H1 (cell line): ENCODE measurements around the gene FHIT. TPM values are rescaled to one million over a fixed set of nuclear protein-coding genes. Genes with fewer than 3 reads are reported as not detected.

Experiments used
- CTCF ChIA-PET: fragments of 300-600 bp; sonication (Branson Sonifier 250); formaldehyde crosslinking; loops from one replicate; lab custom pipeline; 2021; ENCODE audit not compliant: partially characterized antibody; lab: Charles Lee
- POLR2A ChIA-PET: fragments of 300-600 bp; sonication (Branson Sonifier 250); formaldehyde crosslinking; loops from one replicate; lab custom pipeline; 2021; ENCODE audit warnings: inconsistent platforms; ENCODE audit not compliant: partially characterized antibody; lab: Charles Lee
- DNase-seq, 2 experiments: peaks; one replicate each; pipeline versions ENCODE4 v3.0.0 to v3.0.0-alpha.2; 2010 to 2022; ENCODE audit warnings: low spot score in 2 of 2, low read depth in 1 of 2, mixed read lengths in 1 of 2
- FAIRE-seq: peaks from 2 replicates; lab custom pipeline; 2011; peaks lifted over from hg19 to GRCh38; lab: Jason Lieb, UNC
- H2AFZ ChIP-seq: 2 replicates; pipeline ENCODE4 v1.8.1; 2012; ENCODE audit warnings: low read length, inconsistent platforms
- H2AK5ac ChIP-seq: 2 replicates; pipeline ENCODE4 v1.6.1; 2013; ENCODE audit warnings: low read depth, low read length
- H2BK120ac ChIP-seq: replicated peaks from 2 replicates; pipeline ENCODE3; 2013; ENCODE audit warnings: low read depth, low read length, inconsistent platforms
- H2BK12ac ChIP-seq: 2 replicates; pipeline ENCODE4 v1.6.1; 2013; ENCODE audit warnings: low read depth, low read length
- H2BK15ac ChIP-seq: 2 replicates; pipeline ENCODE4 v1.6.1; 2013; ENCODE audit warnings: low read length
- H2BK20ac ChIP-seq: 2 replicates; pipeline ENCODE4 v1.6.1; 2013; ENCODE audit warnings: low read length
- H2BK5ac ChIP-seq: 2 replicates; pipeline ENCODE4 v1.6.1; 2013; ENCODE audit warnings: low read depth, low read length
- H3K14ac ChIP-seq: 2 replicates; pipeline ENCODE4 v1.6.1; 2013; ENCODE audit warnings: inconsistent platforms; ENCODE audit not compliant: insufficient read length
- H3K18ac ChIP-seq: 2 replicates; pipeline ENCODE4 v1.6.1; 2013; ENCODE audit warnings: low read length; ENCODE audit errors: extremely low read depth
- H3K23ac ChIP-seq: 2 replicates; pipeline ENCODE4 v1.6.1; 2013; ENCODE audit warnings: inconsistent platforms; ENCODE audit not compliant: insufficient read length
- H3K23me2 ChIP-seq: 2 replicates; pipeline ENCODE4 v1.6.1; 2013; ENCODE audit warnings: low read depth, low read length
- H3K27ac ChIP-seq: 2 replicates; pipeline ENCODE4 v1.6.1; 2011; ENCODE audit warnings: low read depth, low read length, inconsistent platforms
- H3K27me3 ChIP-seq, 4 experiments: replicated peaks in 1 of 4; 1 replicate in 1 of 4; 2 replicates in 3 of 4; pipeline versions ENCODE4 v1.6.1 to v1.8.1; 2011 to 2013; ENCODE audit warnings: low read length in 3 of 4, mild to moderate bottlenecking in 3 of 4, inconsistent platforms in 2 of 4, mixed read lengths in 2 of 4, moderate library complexity in 1 of 4; ENCODE audit not compliant: control insufficient read depth in 3 of 4, insufficient read depth in 3 of 4; ENCODE audit errors: extremely low read depth in 1 of 4
- H3K36me3 ChIP-seq, 4 experiments: 2 replicates each; pipeline versions ENCODE4 v1.6.1 to v1.8.1; 2011 to 2013; ENCODE audit warnings: mild to moderate bottlenecking in 4 of 4, low read length in 3 of 4, moderate library complexity in 2 of 4, control low read depth in 1 of 4, inconsistent platforms in 1 of 4; ENCODE audit not compliant: insufficient read depth in 4 of 4, control insufficient read depth in 2 of 4
- H3K4ac ChIP-seq: replicated peaks from 2 replicates; pipeline ENCODE3; 2013; ENCODE audit warnings: low read length, low read depth, mixed read lengths, inconsistent platforms; ENCODE audit not compliant: insufficient read length
- H3K4me1 ChIP-seq, 4 experiments: replicated peaks in 1 of 4; 1 replicate in 1 of 4; 2 replicates in 3 of 4; pipeline versions ENCODE4 v1.6.1 to v1.8.1; 2011 to 2013; ENCODE audit warnings: low read length in 3 of 4, inconsistent platforms in 2 of 4, mixed read lengths in 1 of 4; ENCODE audit not compliant: insufficient read depth in 4 of 4, control insufficient read depth in 3 of 4
- H3K4me2 ChIP-seq, 2 experiments: 2 replicates each; pipeline versions ENCODE4 v1.6.1 to v1.8.1; 2011 to 2013; ENCODE audit warnings: low read depth in 2 of 2, low read length in 2 of 2, control low read depth in 1 of 2, inconsistent platforms in 1 of 2, mild to moderate bottlenecking in 1 of 2; ENCODE audit not compliant: insufficient read depth in 1 of 2
- H3K4me3 ChIP-seq, 4 experiments: fragments of 200-600, 300-600 bp in 1 of 4; sonication (generic), shearing (Covaris generic), sonication (Bioruptor Twin) in 1 of 4; 2 replicates each; pipeline versions ENCODE4 v1.5.1 to v1.8.1; 2011 to 2016; ENCODE audit warnings: low read length in 4 of 4, low read depth in 3 of 4, control low read depth in 2 of 4, inconsistent platforms in 2 of 4, mild to moderate bottlenecking in 2 of 4, mixed read lengths in 1 of 4, moderate library complexity in 1 of 4; ENCODE audit not compliant: insufficient read depth in 2 of 4; ENCODE audit errors: extremely low read depth in 1 of 4
- H3K56ac ChIP-seq: replicated peaks from 2 replicates; pipeline ENCODE3; 2013; ENCODE audit warnings: low read depth, mild to moderate bottlenecking, mixed read lengths, low read length, inconsistent platforms; ENCODE audit not compliant: insufficient read length
- H3K79me1 ChIP-seq: 2 replicates; pipeline ENCODE4 v1.6.1; 2013; ENCODE audit warnings: low read depth, low read length, control low read depth
- H3K79me2 ChIP-seq, 2 experiments: 2 replicates each; pipeline versions ENCODE4 v1.6.1 to v1.8.1; 2012 to 2013; ENCODE audit warnings: low read length in 2 of 2, mild to moderate bottlenecking in 2 of 2, inconsistent platforms in 1 of 2; ENCODE audit not compliant: insufficient read depth in 2 of 2, control insufficient read depth in 1 of 2
- H3K9ac ChIP-seq, 4 experiments: replicated peaks in 1 of 4; 1 replicate in 1 of 4; 2 replicates in 3 of 4; pipeline versions ENCODE4 v1.6.1 to v1.8.1; 2011 to 2013; ENCODE audit warnings: low read depth in 3 of 4, low read length in 3 of 4, control low read depth in 2 of 4, mild to moderate bottlenecking in 2 of 4, moderate library complexity in 2 of 4, inconsistent platforms in 1 of 4; ENCODE audit errors: extremely low read depth in 1 of 4
- H3K9me3 ChIP-seq, 2 experiments: 2 replicates each; pipeline versions ENCODE4 v1.6.1 to v1.8.1; 2012 to 2013; ENCODE audit warnings: mild to moderate bottlenecking in 2 of 2, moderate library complexity in 2 of 2, control low read depth in 1 of 2, inconsistent platforms in 1 of 2, low read depth in 1 of 2, low read length in 1 of 2, mixed read lengths in 1 of 2; ENCODE audit not compliant: insufficient read depth in 2 of 2
- H4K20me1 ChIP-seq, 2 experiments: replicated peaks in 1 of 2; 2 replicates each; pipeline versions ENCODE3 to v1.8.1; 2011 to 2013; ENCODE audit warnings: inconsistent platforms in 2 of 2, low read length in 2 of 2, mild to moderate bottlenecking in 1 of 2; ENCODE audit not compliant: insufficient read depth in 2 of 2, control insufficient read depth in 1 of 2
- H4K5ac ChIP-seq: 2 replicates; pipeline ENCODE4 v1.6.1; 2013; ENCODE audit warnings: low read length, low read depth, mixed read lengths, inconsistent platforms; ENCODE audit not compliant: insufficient read length
- H4K8ac ChIP-seq: 2 replicates; pipeline ENCODE4 v1.8.0; 2013; ENCODE audit warnings: mild to moderate bottlenecking, moderate library complexity, low read length, inconsistent platforms; ENCODE audit not compliant: insufficient read depth; ENCODE audit errors: extremely low read depth
- H4K91ac ChIP-seq: replicated peaks from 2 replicates; pipeline ENCODE3; 2013; ENCODE audit warnings: low read length, mixed read lengths, inconsistent platforms; ENCODE audit not compliant: insufficient read length
- CBX8 ChIP-seq: fragments of 300-800, 300-1000 bp; sonication (generic); IDR thresholded peaks from 2 replicates; pipeline ENCODE4 v1.7.1; 2016; ENCODE audit warnings: low read depth, low read length, borderline replicate concordance
- EGR1 ChIP-seq: IDR thresholded peaks from 2 replicates; pipeline ENCODE4 v1.6.1; 2011; ENCODE audit warnings: low read depth, low read length, borderline replicate concordance
- MAFK ChIP-seq: IDR thresholded peaks from 2 replicates; pipeline ENCODE4 v1.6.1; 2012; ENCODE audit warnings: low read depth, mild to moderate bottlenecking, improper control_type of control experiment, low read length
- POLR2A ChIP-seq, 2 experiments: IDR thresholded peaks; 1 replicate in 1 of 2; 2 replicates in 1 of 2; pipeline ENCODE4 v1.6.1; 2011; ENCODE audit warnings: low read depth in 2 of 2, low read length in 2 of 2, mild to moderate bottlenecking in 2 of 2; ENCODE audit errors: control extremely low read depth in 1 of 2
- RFX5 ChIP-seq: IDR thresholded peaks from 2 replicates; pipeline ENCODE4 v1.6.1; 2011; ENCODE audit warnings: low read depth, low read length, improper control_type of control experiment, borderline replicate concordance
- TCF12 ChIP-seq: IDR thresholded peaks from 2 replicates; pipeline ENCODE4 v1.6.1; 2011; ENCODE audit warnings: low read depth, mild to moderate bottlenecking, low read length
- WGBS, 2 experiments: shearing (Covaris generic) in 1 of 2; methylation state at CpG; one replicate each; pipeline versions ENCODE4 v1.1.6 to v1.1.7; 2013 to 2015; ENCODE audit warnings: low lambda C conversion rate in 2 of 2, mixed read lengths in 2 of 2, inconsistent platforms in 1 of 2, low coverage in 1 of 2, missing lambda C conversion rate in 1 of 2; ENCODE audit not compliant: insufficient replicate concordance in 2 of 2, insufficient coverage in 1 of 2, insufficient read length in 1 of 2; ENCODE audit errors: extremely low coverage in 1 of 2, missing lambda C conversion rate in 1 of 2; 5-methylcytosine and 5-hydroxymethylcytosine counted together
- polyA plus RNA-seq, 7 experiments: library from polyadenylated mRNA; depleted of rRNA in 3 of 7; stranded (reverse) in 5 of 7; unstranded in 2 of 7; fragments of >200 nt in 5 of 7; fragments of 200-250 nt in 2 of 7; gene quantifications; 1 replicate in 5 of 7; 2 replicates in 1 of 7; 4 replicates in 1 of 7; pipeline versions ENCODE4 v1.2.1 to v1.2.3, GENCODE V29; 2011 to 2013; ENCODE audit warnings: missing spikeins in 2 of 7, mixed read lengths in 2 of 7
- total RNA-seq: library from RNA; stranded (reverse); fragmentation: NEBNext Ultra II Directional; extraction: Animal tissue kit (Norgen Biotek cat#: 25700); gene quantifications from 2 replicates; pipeline ENCODE4 v1.2.1, GENCODE V29; 2021
- TF ChIP-seq, protein P1 (sequence below): IDR thresholded peaks from 2 replicates; pipeline ENCODE4 v1.6.1; 2012; ENCODE audit warnings: inconsistent platforms
- TF ChIP-seq, protein P2 (sequence below): IDR thresholded peaks from 2 replicates; pipeline ENCODE4 v1.6.1; 2012; ENCODE audit warnings: inconsistent platforms
- TF ChIP-seq, protein P3 (sequence below), 3 experiments: IDR thresholded peaks; 1 replicate in 2 of 3; 2 replicates in 1 of 3; pipeline versions ENCODE4 v1.5.1 to v1.6.1; 2011; ENCODE audit warnings: low read length in 3 of 3, mild to moderate bottlenecking in 3 of 3, inconsistent platforms in 2 of 3, low read depth in 1 of 3, moderate library complexity in 1 of 3; ENCODE audit not compliant: insufficient read depth in 1 of 3; ENCODE audit errors: control extremely low read depth in 1 of 3

Gene FHIT
- total and polyA plus RNA-seq, 2 of the 8 experiments (the other 6 are each of a cell fraction or from before 2014, with no cell fraction given): 1.2 to 3.2 TPM

DNA sequence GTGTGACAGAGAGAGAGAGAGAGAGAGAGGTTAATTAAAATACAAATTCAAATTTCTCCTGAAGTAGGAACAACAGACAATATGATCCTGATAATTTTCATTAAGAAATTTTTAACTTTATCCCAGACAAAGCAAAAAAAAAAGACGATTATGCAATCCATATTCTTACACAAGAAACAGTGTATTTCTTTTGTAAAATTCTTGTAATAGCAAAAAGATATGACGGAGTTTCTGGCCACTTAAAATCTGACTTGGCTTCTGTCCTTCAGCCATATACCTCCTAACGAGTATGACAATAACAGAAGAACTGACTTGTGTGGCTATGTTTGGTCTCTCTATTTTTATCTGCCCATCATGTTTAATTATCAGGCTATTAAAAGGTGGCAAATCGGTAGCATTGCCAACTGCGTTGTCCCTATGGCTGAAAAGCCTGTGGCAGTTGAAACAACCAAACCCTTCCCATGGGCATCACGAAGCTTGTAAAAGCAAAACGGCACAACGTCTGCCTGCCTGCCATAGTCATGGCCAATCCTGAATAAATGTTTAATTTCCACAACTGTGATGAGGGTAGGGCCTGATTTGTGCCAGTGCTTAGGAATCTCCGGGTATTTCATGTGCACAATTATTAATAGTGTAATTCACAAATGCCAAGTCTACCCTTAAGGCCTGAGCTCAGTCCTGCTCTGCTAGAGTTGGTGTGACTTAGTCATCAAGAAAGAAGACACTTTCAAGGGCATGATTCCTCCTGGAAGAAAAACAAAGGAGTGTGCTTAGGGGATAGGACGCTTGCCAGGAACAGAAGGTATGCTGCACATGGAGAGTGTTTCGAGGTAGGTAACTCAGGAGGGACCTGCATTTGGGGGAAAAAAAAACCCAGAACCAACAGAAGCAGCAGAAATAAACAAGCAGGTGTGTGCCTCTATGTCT is 1090.2 kb downstream of the FHIT start:
- Histone ChIP-seq H2BK5ac (no peak overlapping the region), H3K4ac (no peak overlapping the region), H3K79me2 (no peaks in the 10 kb centered on the region), H3K23me2 (no peaks in the 10 kb centered on the region), H2BK20ac (no peak overlapping the region), H3K27me3 (peaks cover 0 to 1% (median 0%) of the 10 kb centered on the region in 4 experiments; a peak in 1 of 7 replicates), H4K8ac (no peak overlapping the region), H4K5ac (no peak overlapping the region), H3K56ac (no peak overlapping the region), H3K18ac (no peak overlapping the region), H2BK12ac (no peak overlapping the region), H3K23ac (no peak overlapping the region), H3K14ac (no peak overlapping the region), H3K9ac (no peak overlapping the region), H4K91ac (no peak overlapping the region), H2BK15ac (no peak overlapping the region), H3K9me3 (no peaks in the 10 kb centered on the region), H3K4me2 (no peak overlapping the region), H3K27ac (no peak overlapping the region), H3K4me1 (no peaks in the 10 kb centered on the region), H2BK120ac (no peak overlapping the region), H2AFZ (no peak overlapping the region), H3K4me3 (no peak overlapping the region), H3K79me1 (no peaks in the 10 kb centered on the region), H2AK5ac (no peak overlapping the region), H4K20me1 (no peaks in the 10 kb centered on the region), H3K36me3 (no peaks in the 10 kb centered on the region)
- no peak for DNase-seq
- WGBS, 2 experiments: 92% methylated on average over 11 of the region's 11 CpGs; no CpG with 5 or more reads in 1 of the 2 experiments
- ChIA-PET CTCF (no interaction called here), POLR2A (interaction anchor here (0.7 to 0.9 kb wide), 2 partner anchors 14 to 36 kb away, joined by 3 to 4 read pairs; no protein-coding TSS in a partner anchor)
- no peak for FAIRE-seq
- TF ChIP-seq RFX5 (no peak), POLR2A (IDR thresholded peaks at IDR 0.05; ENCODE audit: control extremely low read depth in 1 of 2, low read depth in 2 of 2, low read length in 2 of 2) (no peak), EGR1 (no peak), CBX8 (no peak), TCF12 (no peak), MAFK (no peak)
- TF ChIP-seq, protein P1, sequence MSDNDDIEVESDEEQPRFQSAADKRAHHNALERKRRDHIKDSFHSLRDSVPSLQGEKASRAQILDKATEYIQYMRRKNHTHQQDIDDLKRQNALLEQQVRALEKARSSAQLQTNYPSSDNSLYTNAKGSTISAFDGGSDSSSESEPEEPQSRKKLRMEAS: no peak
- TF ChIP-seq, protein P2, sequence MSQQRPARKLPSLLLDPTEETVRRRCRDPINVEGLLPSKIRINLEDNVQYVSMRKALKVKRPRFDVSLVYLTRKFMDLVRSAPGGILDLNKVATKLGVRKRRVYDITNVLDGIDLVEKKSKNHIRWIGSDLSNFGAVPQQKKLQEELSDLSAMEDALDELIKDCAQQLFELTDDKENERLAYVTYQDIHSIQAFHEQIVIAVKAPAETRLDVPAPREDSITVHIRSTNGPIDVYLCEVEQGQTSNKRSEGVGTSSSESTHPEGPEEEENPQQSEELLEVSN: no peak
- TF ChIP-seq, protein P3, sequence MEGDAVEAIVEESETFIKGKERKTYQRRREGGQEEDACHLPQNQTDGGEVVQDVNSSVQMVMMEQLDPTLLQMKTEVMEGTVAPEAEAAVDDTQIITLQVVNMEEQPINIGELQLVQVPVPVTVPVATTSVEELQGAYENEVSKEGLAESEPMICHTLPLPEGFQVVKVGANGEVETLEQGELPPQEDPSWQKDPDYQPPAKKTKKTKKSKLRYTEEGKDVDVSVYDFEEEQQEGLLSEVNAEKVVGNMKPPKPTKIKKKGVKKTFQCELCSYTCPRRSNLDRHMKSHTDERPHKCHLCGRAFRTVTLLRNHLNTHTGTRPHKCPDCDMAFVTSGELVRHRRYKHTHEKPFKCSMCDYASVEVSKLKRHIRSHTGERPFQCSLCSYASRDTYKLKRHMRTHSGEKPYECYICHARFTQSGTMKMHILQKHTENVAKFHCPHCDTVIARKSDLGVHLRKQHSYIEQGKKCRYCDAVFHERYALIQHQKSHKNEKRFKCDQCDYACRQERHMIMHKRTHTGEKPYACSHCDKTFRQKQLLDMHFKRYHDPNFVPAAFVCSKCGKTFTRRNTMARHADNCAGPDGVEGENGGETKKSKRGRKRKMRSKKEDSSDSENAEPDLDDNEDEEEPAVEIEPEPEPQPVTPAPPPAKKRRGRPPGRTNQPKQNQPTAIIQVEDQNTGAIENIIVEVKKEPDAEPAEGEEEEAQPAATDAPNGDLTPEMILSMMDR (IDR thresholded peaks at IDR 0.05; ENCODE audit: control extremely low read depth in 1 of 3, insufficient read depth in 1 of 3, low read depth in 1 of 3, low read length in 3 of 3): no peak
